ENCODE measurements around the gene GPC5. TPM values are rescaled to one million over a fixed set of nuclear protein-coding genes. Genes with fewer than 3 reads are reported as not detected.

The GPC5 gene
- total RNA-seq, 8 experiments from 2014 or later: 0.10 to 4.1 (median 2.3) TPM; not detected in 2

DNA sequence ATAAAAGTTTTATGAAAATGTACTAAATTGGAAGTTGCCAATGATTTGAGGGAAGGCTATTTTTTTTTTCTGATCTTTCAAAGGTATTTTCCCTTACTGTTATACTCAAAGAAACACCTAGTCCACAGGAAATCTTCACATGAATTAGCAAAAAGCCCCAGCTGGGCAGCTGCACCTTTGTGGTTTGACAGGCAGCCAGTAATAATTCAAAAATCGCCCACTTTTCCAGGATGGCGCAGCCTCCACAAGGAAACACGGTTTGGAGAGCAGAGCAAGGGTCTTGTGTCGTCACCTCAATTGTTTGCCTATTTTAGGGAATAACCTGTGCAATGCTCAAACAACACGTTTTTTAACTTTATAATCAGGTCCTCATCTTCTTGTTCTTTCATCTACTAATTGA lies 1503.3 kb downstream of the GPC5 start:
- H3K27ac ChIP-seq: no peak overlapping the region
- H3K4me1 ChIP-seq (replicated peaks in 1 of 2): peaks cover 0 to 8% of the 10 kb centered on the region in 2 donors
- WGBS, 10 experiments: 0 to 75% (median 50%) methylated on average over 2 to 5 of the region's 5 CpGs; no CpG with 5 or more reads in 1 of the 10 experiments
- in situ Hi-C loops (cut with MboI; ENCODE audit: low pct_unique_long_range_greater_than_20kb in 2 of 9, low sequenced_read_pairs in 9 of 9, unreplicated experiment in 9 of 9): no loop called here
- ATAC-seq (replicated peaks in 6 of 8): no peak
- no peak overlapping the region for H3K4me3 ChIP-seq

DNA sequence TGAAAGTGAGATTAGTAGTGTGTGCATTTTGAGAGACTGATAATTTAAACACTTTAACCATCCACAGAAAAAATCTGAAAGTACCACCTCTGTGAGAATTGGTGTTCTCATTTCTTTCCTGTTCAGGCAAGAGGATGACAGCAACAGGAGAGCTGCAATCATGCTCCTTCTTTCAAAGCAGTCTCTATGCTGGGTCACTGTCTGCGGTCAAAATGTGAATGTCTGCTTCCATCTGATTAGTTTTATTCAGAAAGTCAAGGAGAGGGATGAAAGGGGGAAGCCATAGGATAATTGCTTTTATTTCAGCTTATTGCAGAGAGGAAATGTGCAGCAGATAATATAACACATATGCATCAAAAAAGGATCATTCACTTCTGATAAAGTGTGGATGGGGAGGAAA lies 1514.2 kb downstream of the GPC5 start:
- WGBS, 10 experiments: 0 to 100% (median 20%) methylated on average over 1 of the region's 1 CpG; no CpG with 5 or more reads in 6 of the 10 experiments
- Histone ChIP-seq H3K4me1 (replicated peaks in 1 of 2) (peaks cover 4 to 17% of the 10 kb centered on the region in 2 donors), H3K4me3 (no peak overlapping the region), H3K27ac (no peak overlapping the region)
- ATAC-seq (replicated peaks in 6 of 8): peak in 5 of 8 experiments; percentile 26 to 54 (median 47)
- in situ Hi-C loops (cut with MboI; ENCODE audit: low pct_unique_long_range_greater_than_20kb in 2 of 9, low sequenced_read_pairs in 9 of 9, unreplicated experiment in 9 of 9): no loop called here

DNA sequence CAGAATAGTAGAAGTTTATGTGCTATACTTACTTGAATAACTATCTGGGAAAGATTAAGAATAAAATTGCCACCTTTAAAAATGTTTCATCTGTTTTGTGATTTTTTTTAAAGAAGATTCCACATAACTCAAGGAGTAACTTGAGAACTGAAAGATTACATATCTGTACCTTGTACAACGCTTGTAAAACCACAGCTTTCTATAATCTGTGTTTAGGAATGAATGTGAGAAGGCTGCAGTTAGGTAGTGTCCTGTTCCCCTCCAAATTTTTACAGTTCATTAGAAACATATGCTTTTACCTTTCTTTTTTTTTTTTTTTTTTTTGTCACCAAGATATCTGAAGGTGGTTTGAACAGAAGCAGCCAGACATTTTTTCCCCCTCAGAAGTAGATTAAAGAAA lies 1515.4 kb downstream of the GPC5 start:
- Histone ChIP-seq H3K4me3 (no peak overlapping the region), H3K27ac (no peak overlapping the region), H3K4me1 (replicated peaks in 1 of 2) (peaks cover 4 to 17% of the 10 kb centered on the region in 2 donors)
- in situ Hi-C loops (cut with MboI; ENCODE audit: low pct_unique_long_range_greater_than_20kb in 2 of 9, low sequenced_read_pairs in 9 of 9, unreplicated experiment in 9 of 9): no loop called here
- ATAC-seq (replicated peaks in 6 of 8): no peak
- 0 to 100% (median 90%) methylated on average over 1 of the region's 1 CpG; no CpG with 5 or more reads in 2 of the 10 experiments for whole genome bisulfite sequencing, 10 experiments

Other genes with a start within 250 kb of the GPC5 start
- 10 to 100 TPM in 3 of 8 experiments, 1 to 10 TPM in 5; 6.0 to 26.3 (median 9.2) TPM for gene MIR17HG, start 50.9 kb upstream of the GPC5 start, total RNA-seq

Measured in motor neuron (in vitro differentiated cells).